IMR-90 (cell line): ENCODE measurements around the gene AKR1C4. TPM values are rescaled to one million over a fixed set of nuclear protein-coding genes. Genes with fewer than 3 reads are reported as not detected.

Experiments used
- ATAC-seq: fragments of 200-7000 bp; cut with Tn5 transposase; 2 replicates; pipeline ENCODE4 v1.9.1; 2020; ENCODE audit warnings: low read depth, mild to moderate bottlenecking, moderate library complexity
- BruUV-seq: library from RNA; stranded (reverse); fragments of 400-500 nt; replicated peaks from 2 replicates; lab custom pipeline; 2021; lab: Mats Ljungman, UMichigan
- CTCF ChIA-PET: fragments of 300-600 bp; formaldehyde crosslinking; extraction: SDS; loops from one replicate; lab custom pipeline; 2021; ENCODE audit warnings: antibody characterized with exemption; lab: Yijun Ruan, JAX
- POLR2A ChIA-PET: fragments of 300-600 bp; sonication (Branson Sonifier 250); formaldehyde crosslinking; loops from one replicate; lab custom pipeline; 2022; ENCODE audit warnings: antibody characterized with exemption; ENCODE audit not compliant: unreplicated experiment; lab: Charles Lee
- DNase-seq: peaks from one replicate; pipeline ENCODE4 v3.0.0; 2013
- H2AFZ ChIP-seq: replicated peaks from 2 replicates; pipeline ENCODE3; 2013; ENCODE audit warnings: low read length, mild to moderate bottlenecking; ENCODE audit not compliant: poor library complexity
- H2AK5ac ChIP-seq: 2 replicates; pipeline ENCODE4 v1.6.1; 2013; ENCODE audit warnings: low read depth, low read length, inconsistent platforms
- H2AK9ac ChIP-seq: replicated peaks from 2 replicates; pipeline ENCODE3; 2013; ENCODE audit warnings: mild to moderate bottlenecking, low read depth, low read length, moderate library complexity; ENCODE audit not compliant: poor library complexity
- H2BK120ac ChIP-seq: 2 replicates; pipeline ENCODE4 v1.6.1; 2013; ENCODE audit warnings: low read depth, low read length, inconsistent platforms
- H2BK15ac ChIP-seq: 3 replicates; pipeline ENCODE4 v1.6.1; 2013; ENCODE audit warnings: low read depth, low read length, inconsistent platforms
- H2BK20ac ChIP-seq: 2 replicates; pipeline ENCODE4 v1.6.1; 2013; ENCODE audit warnings: low read depth, mild to moderate bottlenecking, inconsistent platforms, low read length, moderate library complexity
- H2BK5ac ChIP-seq: 2 replicates; pipeline ENCODE4 v1.6.1; 2013; ENCODE audit warnings: mild to moderate bottlenecking, low read depth, low read length, inconsistent platforms; ENCODE audit not compliant: poor library complexity, severe bottlenecking
- H3K14ac ChIP-seq: replicated peaks from 2 replicates; pipeline ENCODE4 v1.6.1; 2013; ENCODE audit warnings: low read depth, low read length, inconsistent platforms
- H3K18ac ChIP-seq: 2 replicates; pipeline ENCODE4 v1.6.1; 2013; ENCODE audit warnings: low read depth, low read length, control low read depth
- H3K23ac ChIP-seq: 2 replicates; pipeline ENCODE4 v1.6.1; 2013; ENCODE audit warnings: low read depth, low read length, inconsistent platforms
- H3K27ac ChIP-seq: 2 replicates; pipeline ENCODE4 v1.5.1; 2013; ENCODE audit warnings: mild to moderate bottlenecking, control low read depth, low read length; ENCODE audit not compliant: insufficient read depth
- H3K27me3 ChIP-seq: 2 replicates; pipeline ENCODE4 v1.6.1; 2013; ENCODE audit warnings: low read length; ENCODE audit not compliant: control insufficient read depth, insufficient read depth
- H3K36me3 ChIP-seq: 2 replicates; pipeline ENCODE4 v1.6.1; 2013; ENCODE audit warnings: low read length, mixed read lengths; ENCODE audit not compliant: control insufficient read depth, insufficient read depth
- H3K4ac ChIP-seq: 2 replicates; pipeline ENCODE4 v1.6.1; 2013; ENCODE audit warnings: low read depth, low read length, inconsistent platforms
- H3K4me1 ChIP-seq: 2 replicates; pipeline ENCODE4 v1.6.1; 2013; ENCODE audit warnings: low read length, mixed read lengths; ENCODE audit not compliant: control insufficient read depth, insufficient read depth
- H3K4me2 ChIP-seq: 2 replicates; pipeline ENCODE4 v1.6.1; 2013; ENCODE audit warnings: low read depth, mild to moderate bottlenecking, control low read depth, low read length, moderate library complexity
- H3K4me3 ChIP-seq: 2 replicates; pipeline ENCODE4 v1.5.1; 2013; ENCODE audit warnings: low read depth, mild to moderate bottlenecking, control low read depth, low read length, moderate library complexity; ENCODE audit not compliant: insufficient read depth
- H3K56ac ChIP-seq: 2 replicates; pipeline ENCODE4 v1.6.1; 2013; ENCODE audit warnings: low read length, inconsistent platforms; ENCODE audit not compliant: insufficient read depth; ENCODE audit errors: extremely low read depth
- H3K79me1 ChIP-seq, 2 experiments: 2 replicates each; pipeline ENCODE4 v1.6.1; 2013; ENCODE audit warnings: low read length in 2 of 2, inconsistent platforms in 1 of 2, low read depth in 1 of 2
- H3K9ac ChIP-seq: 2 replicates; pipeline ENCODE4 v1.6.1; 2013; ENCODE audit warnings: low read depth, low read length, control low read depth
- H3K9me1 ChIP-seq: 2 replicates; pipeline ENCODE4 v1.6.1; 2013; ENCODE audit warnings: low read length, inconsistent platforms; ENCODE audit not compliant: insufficient read depth
- H3K9me3 ChIP-seq: 2 replicates; pipeline ENCODE4 v1.6.1; 2013; ENCODE audit warnings: low read length; ENCODE audit not compliant: control insufficient read depth, insufficient read depth
- H4K20me1 ChIP-seq: 2 replicates; pipeline ENCODE4 v1.6.1; 2013; ENCODE audit warnings: low read length, inconsistent platforms; ENCODE audit not compliant: insufficient read depth
- H4K5ac ChIP-seq: 2 replicates; pipeline ENCODE4 v1.6.1; 2013; ENCODE audit warnings: mild to moderate bottlenecking, low read depth, low read length, control low read depth
- H4K8ac ChIP-seq, 2 experiments: 2 replicates each; pipeline ENCODE4 v1.6.1; 2013; ENCODE audit warnings: low read depth in 2 of 2, low read length in 2 of 2, control low read depth in 1 of 2, inconsistent platforms in 1 of 2
- H4K91ac ChIP-seq: 2 replicates; pipeline ENCODE4 v1.6.1; 2013; ENCODE audit warnings: low read depth, low read length, inconsistent platforms; ENCODE audit not compliant: insufficient read depth
- BHLHE40 ChIP-seq: fragments of 150-350 bp; IDR thresholded peaks from 2 replicates; pipeline ENCODE4 v1.6.1; 2016; ENCODE audit warnings: mild to moderate bottlenecking, low read depth, low read length
- CEBPB ChIP-seq: IDR thresholded peaks from 2 replicates; pipeline ENCODE4 v1.6.1; 2012; ENCODE audit warnings: low read depth, low read length, improper control_type of control experiment
- CHD1 ChIP-seq: IDR thresholded peaks from 2 replicates; pipeline ENCODE4 v1.6.1; 2012; ENCODE audit warnings: low read depth, low read length, improper control_type of control experiment
- ELK1 ChIP-seq: fragments of 150-350 bp; IDR thresholded peaks from 2 replicates; pipeline ENCODE4 v1.6.1; 2016; ENCODE audit warnings: low read depth, mild to moderate bottlenecking, low read length, moderate library complexity, borderline replicate concordance
- FOS ChIP-seq: fragments of 150-350 bp; IDR thresholded peaks from 2 replicates; pipeline ENCODE4 v1.6.1; 2016; ENCODE audit warnings: low read depth, low read length
- MAFK ChIP-seq: IDR thresholded peaks from 2 replicates; pipeline ENCODE4 v1.6.1; 2012; ENCODE audit warnings: low read depth, low read length, improper control_type of control experiment
- MAZ ChIP-seq: IDR thresholded peaks from 2 replicates; pipeline ENCODE4 v1.6.1; 2012; ENCODE audit warnings: low read depth, mild to moderate bottlenecking, low read length, improper control_type of control experiment, moderate library complexity, borderline replicate concordance
- MXI1 ChIP-seq: IDR thresholded peaks from 2 replicates; pipeline ENCODE4 v1.6.1; 2012; ENCODE audit warnings: low read depth, mild to moderate bottlenecking, low read length, moderate library complexity, borderline replicate concordance
- NFE2L2 ChIP-seq: fragments of 150-350 bp; IDR thresholded peaks from 2 replicates; pipeline ENCODE4 v1.6.1; 2016; ENCODE audit warnings: low read depth, mild to moderate bottlenecking, low read length
- POLR2A ChIP-seq: IDR thresholded peaks from 2 replicates; pipeline ENCODE4 v1.6.1; 2012; ENCODE audit warnings: mild to moderate bottlenecking, low read depth, low read length
- RAD21 ChIP-seq: IDR thresholded peaks from 2 replicates; pipeline ENCODE4 v1.6.1; 2012; ENCODE audit warnings: low read length, improper control_type of control experiment
- RCOR1 ChIP-seq: IDR thresholded peaks from 2 replicates; pipeline ENCODE4 v1.6.1; 2012; ENCODE audit warnings: mild to moderate bottlenecking, low read length, improper control_type of control experiment; ENCODE audit not compliant: insufficient replicate concordance
- RFX5 ChIP-seq: IDR thresholded peaks from 2 replicates; pipeline ENCODE4 v1.8.0; 2012; ENCODE audit warnings: low read depth, mild to moderate bottlenecking, low read length, moderate library complexity
- SMC3 ChIP-seq: fragments of 150-350 bp; IDR thresholded peaks from 2 replicates; pipeline ENCODE4 v1.6.1; 2016; ENCODE audit warnings: low read depth, mild to moderate bottlenecking, antibody characterized with exemption, low read length, moderate library complexity
- USF2 ChIP-seq: fragments of 150-350 bp; IDR thresholded peaks from 2 replicates; pipeline ENCODE4 v1.6.1; 2017; ENCODE audit warnings: mild to moderate bottlenecking, antibody characterized with exemption, low read length, low read depth
- WGBS, 2 experiments: methylation state at CpG; one replicate each; pipeline versions ENCODE4 v1.1.5 to v1.1.7; 2013; ENCODE audit warnings: missing lambda C conversion rate in 2 of 2; ENCODE audit not compliant: insufficient read length in 1 of 2; ENCODE audit errors: extremely low coverage in 2 of 2; 5-methylcytosine and 5-hydroxymethylcytosine counted together
- dilution Hi-C: fragments of 300-500 bp; cut with HindIII; formaldehyde crosslinking; loops from one replicate; pipeline ENCODE4 v1.14.3; 2018; ENCODE audit warnings: low sequenced_read_pairs; ENCODE audit not compliant: unreplicated experiment
- in situ Hi-C: fragments of 300-500 bp; cut with MboI; formaldehyde crosslinking; loops from 3 replicates; pipeline ENCODE4 v1.14.3; 2019; ENCODE audit warnings: low sequenced_read_pairs, inconsistent platforms, mixed read lengths
- intact Hi-C: fragments of 100-400 bp; cut with micrococcal nuclease; formaldehyde crosslinking; loops from 2 replicates; pipeline ENCODE4 v1.10.0; 2022
- polyA plus RNA-seq, 3 experiments: library from polyadenylated mRNA; depleted of rRNA; stranded (reverse); fragments of >200 nt; gene quantifications; 2 replicates each; pipeline ENCODE4 v1.2.3, GENCODE V29; 2012; ENCODE audit warnings: low replicate concordance in 1 of 3
- total RNA-seq: library from RNA; depleted of rRNA; stranded (reverse); fragments of >200 nt; gene quantifications from 2 replicates; pipeline ENCODE4 v1.2.3, GENCODE V29; 2012
- TF ChIP-seq, protein P1 (sequence below): conservative IDR thresholded peaks from 2 replicates; pipeline ENCODE4 v1.5.1; 2012; ENCODE audit warnings: mild to moderate bottlenecking, low read depth, low read length, improper control_type of control experiment

Gene AKR1C4
- total and polyA plus RNA-seq, 2 of the 4 experiments (the other 2 are of a cell fraction) = not detected

GRCh38 chr10:5183923-5184322 is 12.7 kb upstream of the AKR1C4 start:
- Histone ChIP-seq H2AK9ac (no peak overlapping the region), H3K4me3 (no peak overlapping the region), H2AFZ (no peak overlapping the region), H2BK15ac (no peak overlapping the region), H3K56ac (no peak overlapping the region), H3K4me1 (no peaks in the 10 kb centered on the region), H3K27ac (no peak overlapping the region), H4K91ac (no peak overlapping the region), H3K4ac (no peak overlapping the region), H3K18ac (no peak overlapping the region), H3K9ac (no peak overlapping the region), H2BK20ac (no peak overlapping the region), H3K14ac (no peak overlapping the region), H3K23ac (no peak overlapping the region), H3K36me3 (no peaks in the 10 kb centered on the region), H3K9me1 (no peaks in the 10 kb centered on the region), H3K79me1 (no peaks in the 10 kb centered on the region), H3K27me3 (no peaks in the 10 kb centered on the region), H3K9me3 (no peaks in the 10 kb centered on the region), H2AK5ac (no peak overlapping the region), H4K8ac (no peak overlapping the region), H4K20me1 (no peaks in the 10 kb centered on the region), H4K5ac (no peak overlapping the region), H2BK120ac (no peak overlapping the region), H3K4me2 (no peak overlapping the region), H2BK5ac (no peak overlapping the region)
- dilution Hi-C loops = no loop called here
- intact Hi-C loops = no loop called here
- in situ Hi-C loops = no loop called here
- no CpG with 5 or more reads among the region's 2 CpGs for WGBS, 2 experiments
- ATAC-seq (no peak), DNase-seq (no peak)
- ChIA-PET POLR2A (no interaction called here), CTCF (no interaction called here)
- BruUV-seq = no TSS peak
- TF ChIP-seq CEBPB (no peak), MXI1 (no peak), RAD21 (no peak), RFX5 (no peak), FOS (no peak), ELK1 (no peak), MAFK (no peak), USF2 (no peak), MAZ (no peak), SMC3 (no peak), CHD1 (no peak), RCOR1 (no peak), BHLHE40 (no peak), POLR2A (no peak), NFE2L2 (no peak)
- TF ChIP-seq, protein P1, sequence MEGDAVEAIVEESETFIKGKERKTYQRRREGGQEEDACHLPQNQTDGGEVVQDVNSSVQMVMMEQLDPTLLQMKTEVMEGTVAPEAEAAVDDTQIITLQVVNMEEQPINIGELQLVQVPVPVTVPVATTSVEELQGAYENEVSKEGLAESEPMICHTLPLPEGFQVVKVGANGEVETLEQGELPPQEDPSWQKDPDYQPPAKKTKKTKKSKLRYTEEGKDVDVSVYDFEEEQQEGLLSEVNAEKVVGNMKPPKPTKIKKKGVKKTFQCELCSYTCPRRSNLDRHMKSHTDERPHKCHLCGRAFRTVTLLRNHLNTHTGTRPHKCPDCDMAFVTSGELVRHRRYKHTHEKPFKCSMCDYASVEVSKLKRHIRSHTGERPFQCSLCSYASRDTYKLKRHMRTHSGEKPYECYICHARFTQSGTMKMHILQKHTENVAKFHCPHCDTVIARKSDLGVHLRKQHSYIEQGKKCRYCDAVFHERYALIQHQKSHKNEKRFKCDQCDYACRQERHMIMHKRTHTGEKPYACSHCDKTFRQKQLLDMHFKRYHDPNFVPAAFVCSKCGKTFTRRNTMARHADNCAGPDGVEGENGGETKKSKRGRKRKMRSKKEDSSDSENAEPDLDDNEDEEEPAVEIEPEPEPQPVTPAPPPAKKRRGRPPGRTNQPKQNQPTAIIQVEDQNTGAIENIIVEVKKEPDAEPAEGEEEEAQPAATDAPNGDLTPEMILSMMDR = no peak
